GM12878 (cell line): ENCODE data around the gene SLAMF1. TPM values are rescaled to one million over a fixed set of nuclear protein-coding genes. Genes with fewer than 3 reads are reported as not detected.

ENCODE experiments used
- ATF3 ChIP-seq: IDR thresholded peaks from 2 replicates; pipeline ENCODE4 v1.6.1; 2011; ENCODE audit warnings: low read depth, mild to moderate bottlenecking, low read length, moderate library complexity, borderline replicate concordance; ENCODE audit errors: extremely low read depth
- BACH1 ChIP-seq: fragments of 450-650 bp; IDR thresholded peaks from 2 replicates; pipeline ENCODE4 v1.6.1; 2017; ENCODE audit warnings: mild to moderate bottlenecking, borderline replicate concordance
- KDM1A ChIP-seq: fragments of 200-600 bp; sonication (generic); IDR thresholded peaks from 2 replicates; pipeline ENCODE4 v1.6.1; 2016; ENCODE audit warnings: borderline replicate concordance
- MXI1 ChIP-seq: fragments of 150-350 bp; IDR thresholded peaks from 2 replicates; pipeline ENCODE4 v1.6.1; 2011; ENCODE audit warnings: low read depth, mild to moderate bottlenecking, inconsistent platforms, low read length, improper control_type of control experiment
- NR2C2 ChIP-seq: IDR thresholded peaks from 2 replicates; pipeline ENCODE4 v1.6.1; 2011; ENCODE audit warnings: borderline replicate concordance, low read depth; ENCODE audit not compliant: control insufficient read depth, insufficient read length
- NR2F1 ChIP-seq: fragments of 450-650 bp; conservative IDR thresholded peaks from 2 replicates; pipeline ENCODE4 v1.6.1; 2017; ENCODE audit warnings: mild to moderate bottlenecking
- POLR2A ChIP-seq: IDR thresholded peaks from 2 replicates; pipeline ENCODE4 v1.6.1; 2011; ENCODE audit warnings: low read depth, mild to moderate bottlenecking, low read length
- RB1 ChIP-seq: fragments of 450-650 bp; formaldehyde crosslinking; IDR thresholded peaks from 2 replicates; pipeline ENCODE4 v1.6.1; 2017; ENCODE audit warnings: mild to moderate bottlenecking, borderline replicate concordance
- RFX5 ChIP-seq: IDR thresholded peaks from 2 replicates; pipeline ENCODE4 v1.6.1; 2011; ENCODE audit warnings: low read depth, low read length, improper control_type of control experiment
- SIN3A ChIP-seq: IDR thresholded peaks from 2 replicates; pipeline ENCODE4 v1.6.1; 2012; ENCODE audit warnings: low read depth, low read length, improper control_type of control experiment
- SKIL ChIP-seq: fragments of 450-650 bp; IDR thresholded peaks from 2 replicates; pipeline ENCODE4 v1.6.1; 2017; ENCODE audit warnings: mild to moderate bottlenecking, low read depth, inconsistent platforms; ENCODE audit not compliant: poor library complexity, severe bottlenecking
- YBX1 ChIP-seq: fragments of 450-650 bp; IDR thresholded peaks from 2 replicates; pipeline ENCODE4 v1.6.1; 2016; ENCODE audit warnings: antibody characterized with exemption
- YY1 ChIP-seq: IDR thresholded peaks from 2 replicates; pipeline ENCODE4 v1.6.1; 2011; ENCODE audit warnings: low read depth, mild to moderate bottlenecking, low read length
- ZNF622 ChIP-seq: fragments of 450-650 bp; IDR thresholded peaks from 2 replicates; pipeline ENCODE4 v1.6.1; 2017; ENCODE audit warnings: mild to moderate bottlenecking, inconsistent platforms
- polyA plus RNA-seq, 11 experiments: library from polyadenylated mRNA; depleted of rRNA in 4 of 11; unstranded in 6 of 11; stranded (reverse) in 5 of 11; fragments of >200 nt; fragmentation: Nextera tagmentation in 4 of 11; fragmentation: Illumina TruSeq in 1 of 11; extraction: Ambion mirVana in 4 of 11; extraction: Trizol in 1 of 11; gene quantifications; 1 replicate in 1 of 11; 2 replicates in 10 of 11; pipeline versions ENCODE4 v1.2.1 to v1.2.3, GENCODE V29; 2011 to 2016; ENCODE audit warnings: inconsistent platforms in 2 of 11, missing spikeins in 2 of 11, low read depth in 1 of 11
- total RNA-seq, 4 experiments: library from RNA; depleted of rRNA in 3 of 4; stranded (reverse); fragments of >200 nt in 3 of 4; fragmentation: Illumina TruSeq in 1 of 4; extraction: Trizol in 1 of 4; gene quantifications; 2 replicates each; pipeline versions ENCODE4 v1.2.1 to v1.2.3, GENCODE V29; 2013 to 2021

Gene SLAMF1
- total and polyA plus RNA-seq, 10 of the 15 experiments (the other 5 are each of a cell fraction or from before 2014, with no cell fraction given) = 87.3 to 260 (median 131) TPM

- TF ChIP-seq YBX1 = no peak
- no peak for TF ChIP-seq RFX5
- 0 out of 2 replicates have a peak, but pooled peaks have one; percentile 38 for TF ChIP-seq SIN3A
- peak; percentile 91 for TF ChIP-seq YY1
- TF ChIP-seq MXI1 = peak; percentile 31; the same call in 1 of the 2 replicates
- TF ChIP-seq ATF3 = no peak
- TF ChIP-seq NR2C2 = no peak
- TF ChIP-seq BACH1 = peak; percentile 28; the same call in 1 of the 2 replicates
- TF ChIP-seq RB1 = peak; percentile 34; the same call in 1 of the 2 replicates
- TF ChIP-seq POLR2A = peak; percentile 61; the same call in 1 of the 2 replicates
- TF ChIP-seq NR2F1 = peak; percentile 92
- no peak for TF ChIP-seq ZNF622
- TF ChIP-seq KDM1A = no peak
- TF ChIP-seq SKIL = peak; percentile 33
- TF ChIP-seq, all 136 proteins: peak for 24
These were observed 34.4 kb upstream of the SLAMF1 start (continued) for GRCh38 chr1:160681066-160681890.
